ENCODE results near the gene MARK1. TPM values are rescaled to one million over a fixed set of nuclear protein-coding genes. Genes with fewer than 3 reads are reported as not detected.
A peak's percentile ranks its signal among the peaks of the same experiment; 100 is the strongest.

The MARK1 gene
- total and polyA plus RNA-seq, 2 experiments from 2014 or later: 11.1 to 13.6 TPM

DNA sequence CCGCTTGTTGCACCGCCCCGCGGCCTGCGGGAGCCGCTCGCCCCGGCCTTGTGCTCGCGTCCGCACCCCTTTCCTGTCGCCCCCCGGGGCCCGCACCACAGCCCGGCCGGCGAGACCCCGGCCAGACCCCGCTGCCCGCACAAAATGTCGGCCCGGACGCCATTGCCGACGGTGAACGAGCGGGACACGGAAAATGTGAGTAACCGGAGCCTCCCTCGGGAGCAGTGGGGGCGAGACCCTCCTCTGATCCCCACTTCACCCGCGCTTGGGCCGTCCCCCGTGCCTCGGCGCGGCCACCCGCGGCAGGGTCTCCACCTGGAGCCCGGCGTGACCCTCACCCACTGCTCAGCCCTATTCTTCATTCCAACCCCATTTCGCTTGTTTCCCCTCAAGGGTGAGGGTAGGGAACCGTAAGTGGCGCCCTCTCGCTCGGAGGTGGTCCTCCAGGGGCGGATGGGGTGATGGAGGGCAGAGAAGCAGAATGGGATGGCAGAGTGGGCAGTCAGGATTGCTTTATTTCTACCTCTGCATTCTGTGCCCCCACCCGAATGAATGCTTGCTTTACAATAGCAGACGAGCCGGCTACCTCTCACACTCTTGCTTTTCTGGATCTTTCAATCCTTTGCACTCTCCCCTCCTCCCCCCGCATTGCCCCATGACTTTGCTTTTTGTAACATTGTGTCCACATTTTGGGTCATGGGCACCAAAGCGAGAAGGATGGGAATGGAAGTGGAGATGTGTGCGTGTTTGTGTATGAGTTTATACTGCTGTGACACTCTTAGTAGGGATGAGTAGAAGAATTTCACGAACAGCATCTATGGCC, 954 bp downstream of the MARK1 start:
- no peaks in the 10 kb centered on the region for H3K36me3 ChIP-seq (ENCODE audit: insufficient read depth)
- no peaks in the 10 kb centered on the region for H3K9me2 ChIP-seq (ENCODE audit: insufficient read depth)
- no peak overlapping the region for H3K27ac ChIP-seq (ENCODE audit: low read depth)
- H3K4me3 Mint-ChIP-seq: peak overlapping the region; percentile 95
- peaks cover 33% of the 10 kb centered on the region for H3K4me1 Mint-ChIP-seq
- H3K79me2 ChIP-seq (replicated peaks; ENCODE audit: insufficient read depth): peaks cover 52% of the 10 kb centered on the region
- peak; percentile 62 for ATAC-seq
- DNase-seq (ENCODE audit: low spot score): peak; percentile 64
- peak overlapping the region; percentile 84 for H3K4me3 ChIP-seq
- H3K9me3 Mint-ChIP-seq: no peaks in the 10 kb centered on the region; the same call in 2 of the 3 replicates
- peaks cover 5% of the 10 kb centered on the region for H3K27me3 Mint-ChIP-seq (ENCODE audit: insufficient read depth, low read depth, poor library complexity)
- H3K27me3 ChIP-seq (ENCODE audit: insufficient read depth): peaks cover 5% of the 10 kb centered on the region; the same call in 1 of the 2 replicates
- peak overlapping the region; percentile 88 for H2AFZ ChIP-seq
- peak overlapping the region; percentile 90 for H3K27ac Mint-ChIP-seq
- 0 out of 2 replicates have a peak, but pooled peaks cover 7% of the 10 kb centered on the region for H4K20me1 ChIP-seq (replicated peaks; ENCODE audit: insufficient read depth)
- TF ChIP-seq, protein P1, sequence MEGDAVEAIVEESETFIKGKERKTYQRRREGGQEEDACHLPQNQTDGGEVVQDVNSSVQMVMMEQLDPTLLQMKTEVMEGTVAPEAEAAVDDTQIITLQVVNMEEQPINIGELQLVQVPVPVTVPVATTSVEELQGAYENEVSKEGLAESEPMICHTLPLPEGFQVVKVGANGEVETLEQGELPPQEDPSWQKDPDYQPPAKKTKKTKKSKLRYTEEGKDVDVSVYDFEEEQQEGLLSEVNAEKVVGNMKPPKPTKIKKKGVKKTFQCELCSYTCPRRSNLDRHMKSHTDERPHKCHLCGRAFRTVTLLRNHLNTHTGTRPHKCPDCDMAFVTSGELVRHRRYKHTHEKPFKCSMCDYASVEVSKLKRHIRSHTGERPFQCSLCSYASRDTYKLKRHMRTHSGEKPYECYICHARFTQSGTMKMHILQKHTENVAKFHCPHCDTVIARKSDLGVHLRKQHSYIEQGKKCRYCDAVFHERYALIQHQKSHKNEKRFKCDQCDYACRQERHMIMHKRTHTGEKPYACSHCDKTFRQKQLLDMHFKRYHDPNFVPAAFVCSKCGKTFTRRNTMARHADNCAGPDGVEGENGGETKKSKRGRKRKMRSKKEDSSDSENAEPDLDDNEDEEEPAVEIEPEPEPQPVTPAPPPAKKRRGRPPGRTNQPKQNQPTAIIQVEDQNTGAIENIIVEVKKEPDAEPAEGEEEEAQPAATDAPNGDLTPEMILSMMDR (conservative IDR thresholded peaks at IDR 0.05; ENCODE audit: low read depth in 2 of 2): peak in 1 of 2 experiments; percentile 27; a peak in 1 of 4 replicates
- peak; percentile 13; the same call in 1 of the 2 replicates for TF ChIP-seq POLR2AphosphoS5 (IDR thresholded peaks at IDR 0.05; ENCODE audit: low read depth)
- no peak for TF ChIP-seq CREB1 (CRISPR knock-in tag; IDR thresholded peaks at IDR 0.05; ENCODE audit: low read depth)
- no peak for TF ChIP-seq ZNF114 (CRISPR knock-in tag; IDR thresholded peaks at IDR 0.05)
- TF ChIP-seq STAT1 (IDR thresholded peaks at IDR 0.05; ENCODE audit: unreplicated experiment): no peak
- H3F3A ChIP-seq (replicated peaks; ENCODE audit: low read depth): no peaks in the 10 kb centered on the region
- H3K4me1 ChIP-seq (ENCODE audit: insufficient read depth): peaks cover 21% of the 10 kb centered on the region
- peak overlapping the region; percentile 88 for H3K4me2 ChIP-seq
- H3K36me3 Mint-ChIP-seq (ENCODE audit: low read depth): peaks cover 9% of the 10 kb centered on the region; the same call in 2 of the 3 replicates

GRCh38 chr1:220529521-220530020, 1.6 kb downstream of the MARK1 start:
- H3K4me2 ChIP-seq: peak overlapping the region; percentile 88
- H3K79me2 ChIP-seq (replicated peaks; ENCODE audit: insufficient read depth): peaks cover 59% of the 10 kb centered on the region
- peaks cover 33% of the 10 kb centered on the region for H3K4me1 Mint-ChIP-seq
- H3K36me3 Mint-ChIP-seq (ENCODE audit: low read depth): peaks cover 13% of the 10 kb centered on the region
- ATAC-seq (no peak), DNase-seq (ENCODE audit: low spot score) (no peak)
- 0 out of 2 replicates have a peak, but pooled peaks cover 7% of the 10 kb centered on the region for H4K20me1 ChIP-seq (replicated peaks; ENCODE audit: insufficient read depth)
- H3K4me3 Mint-ChIP-seq: peak overlapping the region; percentile 95
- no peak overlapping the region for H3K27ac ChIP-seq (ENCODE audit: low read depth)
- H3F3A ChIP-seq (replicated peaks; ENCODE audit: low read depth): no peaks in the 10 kb centered on the region
- H3K9me2 ChIP-seq (ENCODE audit: insufficient read depth): no peaks in the 10 kb centered on the region
- H3K4me3 ChIP-seq: peak overlapping the region; percentile 84
- no peak overlapping the region for H2AFZ ChIP-seq
- H3K9me3 Mint-ChIP-seq: no peaks in the 10 kb centered on the region; the same call in 1 of the 3 replicates
- peaks cover 5% of the 10 kb centered on the region for H3K27me3 Mint-ChIP-seq (ENCODE audit: insufficient read depth, low read depth, poor library complexity)
- H3K4me1 ChIP-seq (ENCODE audit: insufficient read depth): peaks cover 21% of the 10 kb centered on the region
- H3K27me3 ChIP-seq (ENCODE audit: insufficient read depth): peaks cover 5% of the 10 kb centered on the region; the same call in 1 of the 2 replicates
- H3K36me3 ChIP-seq (ENCODE audit: insufficient read depth): no peaks in the 10 kb centered on the region
- H3K27ac Mint-ChIP-seq: peak overlapping the region; percentile 90; the same call in 1 of the 2 replicates
- TF ChIP-seq JUNB (IDR thresholded peaks at IDR 0.05; ENCODE audit: unreplicated experiment) (no peak), ZNF114 (CRISPR knock-in tag; IDR thresholded peaks at IDR 0.05) (no peak), POLR2AphosphoS5 (IDR thresholded peaks at IDR 0.05; ENCODE audit: low read depth) (no peak), EZH2 (IDR thresholded peaks at IDR 0.05; ENCODE audit: low read depth, unreplicated experiment) (no peak), ZNF331 (CRISPR knock-in tag; IDR thresholded peaks at IDR 0.05; ENCODE audit: low read depth) (no peak), ETS1 (IDR thresholded peaks at IDR 0.05) (no peak), STAT1 (IDR thresholded peaks at IDR 0.05; ENCODE audit: unreplicated experiment) (no peak), CREB1 (CRISPR knock-in tag; IDR thresholded peaks at IDR 0.05; ENCODE audit: low read depth) (no peak)
- TF ChIP-seq, protein P2, sequence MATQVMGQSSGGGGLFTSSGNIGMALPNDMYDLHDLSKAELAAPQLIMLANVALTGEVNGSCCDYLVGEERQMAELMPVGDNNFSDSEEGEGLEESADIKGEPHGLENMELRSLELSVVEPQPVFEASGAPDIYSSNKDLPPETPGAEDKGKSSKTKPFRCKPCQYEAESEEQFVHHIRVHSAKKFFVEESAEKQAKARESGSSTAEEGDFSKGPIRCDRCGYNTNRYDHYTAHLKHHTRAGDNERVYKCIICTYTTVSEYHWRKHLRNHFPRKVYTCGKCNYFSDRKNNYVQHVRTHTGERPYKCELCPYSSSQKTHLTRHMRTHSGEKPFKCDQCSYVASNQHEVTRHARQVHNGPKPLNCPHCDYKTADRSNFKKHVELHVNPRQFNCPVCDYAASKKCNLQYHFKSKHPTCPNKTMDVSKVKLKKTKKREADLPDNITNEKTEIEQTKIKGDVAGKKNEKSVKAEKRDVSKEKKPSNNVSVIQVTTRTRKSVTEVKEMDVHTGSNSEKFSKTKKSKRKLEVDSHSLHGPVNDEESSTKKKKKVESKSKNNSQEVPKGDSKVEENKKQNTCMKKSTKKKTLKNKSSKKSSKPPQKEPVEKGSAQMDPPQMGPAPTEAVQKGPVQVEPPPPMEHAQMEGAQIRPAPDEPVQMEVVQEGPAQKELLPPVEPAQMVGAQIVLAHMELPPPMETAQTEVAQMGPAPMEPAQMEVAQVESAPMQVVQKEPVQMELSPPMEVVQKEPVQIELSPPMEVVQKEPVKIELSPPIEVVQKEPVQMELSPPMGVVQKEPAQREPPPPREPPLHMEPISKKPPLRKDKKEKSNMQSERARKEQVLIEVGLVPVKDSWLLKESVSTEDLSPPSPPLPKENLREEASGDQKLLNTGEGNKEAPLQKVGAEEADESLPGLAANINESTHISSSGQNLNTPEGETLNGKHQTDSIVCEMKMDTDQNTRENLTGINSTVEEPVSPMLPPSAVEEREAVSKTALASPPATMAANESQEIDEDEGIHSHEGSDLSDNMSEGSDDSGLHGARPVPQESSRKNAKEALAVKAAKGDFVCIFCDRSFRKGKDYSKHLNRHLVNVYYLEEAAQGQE (IDR thresholded peaks at IDR 0.05; ENCODE audit: unreplicated experiment): no peak
- TF ChIP-seq, protein P1 (conservative IDR thresholded peaks at IDR 0.05; ENCODE audit: low read depth in 2 of 2): no peak
